ENCODE data around the gene ITPRID2. TPM values are rescaled to one million over a fixed set of nuclear protein-coding genes. Genes with fewer than 3 reads are reported as not detected.

The ITPRID2 gene
- total and polyA plus RNA-seq, 8 donors, result 90.6 to 175 (median 101) TPM

- no peaks in the 10 kb centered on the region for H3K9me3 ChIP-seq
- no peak for ATAC-seq
- no peak for DNase-seq
- no peaks in the 10 kb centered on the region for H3K27me3 ChIP-seq
- H3K36me3 ChIP-seq, result no peaks in the 10 kb centered on the region
- H3K4me1 ChIP-seq, result peaks cover 0 to 9% of the 10 kb centered on the region in 2 donors
- intact Hi-C loops (cut with DNase I), result no loop called here
- no peak for TF ChIP-seq CTCF (IDR thresholded peaks at IDR 0.05)
- no peak overlapping the region for H3K27ac ChIP-seq
- H3K4me3 ChIP-seq, result no peak overlapping the region
These were observed 56.7 kb downstream of the ITPRID2 start for GRCh38 chr2:181948227-181948626.

- no peak for ATAC-seq
- H3K36me3 ChIP-seq, result no peaks in the 10 kb centered on the region
- DNase-seq, result no peak
- no peak overlapping the region for H3K27ac ChIP-seq
- intact Hi-C loops (cut with DNase I), result no loop called here
- peaks cover 0 to 9% of the 10 kb centered on the region in 2 donors for H3K4me1 ChIP-seq
- H3K4me3 ChIP-seq, result no peak overlapping the region
- no peaks in the 10 kb centered on the region for H3K27me3 ChIP-seq
- H3K9me3 ChIP-seq, result no peaks in the 10 kb centered on the region
- TF ChIP-seq CTCF (IDR thresholded peaks at IDR 0.05), result no peak
These were observed 57.5 kb downstream of the ITPRID2 start for GRCh38 chr2:181949047-181949446.

GRCh38 chr2:181952404-181953226 lies 61.1 kb downstream of the ITPRID2 start:
- Histone ChIP-seq H3K4me3 (no peak overlapping the region), H3K36me3 (no peaks in the 10 kb centered on the region), H3K4me1 (peaks cover 0 to 3% of the 10 kb centered on the region in 2 donors), H3K27me3 (no peaks in the 10 kb centered on the region), H3K27ac (no peak overlapping the region), H3K9me3 (no peaks in the 10 kb centered on the region)
- TF ChIP-seq CTCF (IDR thresholded peaks at IDR 0.05), result no peak
- DNase-seq (no peak), ATAC-seq (no peak)
- intact Hi-C loops (cut with DNase I), result no loop called here

- DNase-seq, result peak; percentile 53 to 79 (median 61)
- H3K36me3 ChIP-seq, result no peaks in the 10 kb centered on the region
- intact Hi-C loops (cut with DNase I), result no loop called here
These were observed 62.5 kb downstream of the ITPRID2 start for GRCh38 chr2:181953881-181954537.

More at GRCh38 chr2:181953881-181954537, 62.5 kb downstream of the ITPRID2 start:
- Histone ChIP-seq H3K9me3 (no peaks in the 10 kb centered on the region), H3K27me3 (no peaks in the 10 kb centered on the region), H3K4me3 (no peak overlapping the region), H3K27ac (no peak overlapping the region), H3K4me1 (peaks cover 0 to 3% of the 10 kb centered on the region in 2 donors)
- peak; percentile 44 to 47 for TF ChIP-seq CTCF (IDR thresholded peaks at IDR 0.05)
- peak; percentile 94 for ATAC-seq
